Measurements from ENCODE around the gene DNAH1. TPM values are rescaled to one million over a fixed set of nuclear protein-coding genes. Genes with fewer than 3 reads are reported as not detected.
A peak's percentile ranks its signal among the peaks of the same experiment; 100 is the strongest.

The DNAH1 gene
- total and polyA plus RNA-seq, 2 donors (not counting 1 experiment from before 2014, with no cell fraction given), result 47.2 to 59.2 TPM

- no peak overlapping the region for H3K27ac ChIP-seq (ENCODE audit: low read length in 2 of 2)
- H3K4me3 ChIP-seq (ENCODE audit: control extremely low read depth in 1 of 5, extremely low read depth in 1 of 5, insufficient read depth in 1 of 5, low read depth in 2 of 5, low read length in 4 of 5), result no peak overlapping the region
- POLR2A ChIA-PET, result no interaction called here
- WGBS (ENCODE audit: insufficient coverage), result 94% methylated on average over 12 of the region's 13 CpGs
- no peaks in the 10 kb centered on the region for H3K79me2 ChIP-seq (ENCODE audit: control insufficient read depth, insufficient read depth, low read length)
- H3K4me1 Mint-ChIP-seq, result peaks cover 25% of the 10 kb centered on the region
- CTCF ChIA-PET, result no interaction called here
- DNase-seq (no peak), ATAC-seq (ENCODE audit: low read depth) (no peak)
- no peak overlapping the region for H3K4me3 Mint-ChIP-seq
- H3K9me3 Mint-ChIP-seq (ENCODE audit: insufficient read depth), result no peaks in the 10 kb centered on the region
- TF ChIP-seq EZH2 (IDR thresholded peaks at IDR 0.05; ENCODE audit: borderline replicate concordance, insufficient read depth, low read depth, low read length, poor library complexity, severe bottlenecking), result no peak
- no peak for TF ChIP-seq CTCF (IDR thresholded peaks at IDR 0.05)
- no peak overlapping the region for H2AFZ ChIP-seq (ENCODE audit: insufficient read depth, low read depth, low read length, poor library complexity, severe bottlenecking)
- peaks cover 17 to 20% of the 10 kb centered on the region in 2 donors for H3K4me1 ChIP-seq (ENCODE audit: control insufficient read depth in 2 of 2, insufficient read depth in 2 of 2, low read length in 2 of 2)
- H3K27ac Mint-ChIP-seq, result peak overlapping the region; percentile 15
- H3K4me2 ChIP-seq (replicated peaks; ENCODE audit: low read depth, low read length, poor library complexity, severe bottlenecking), result no peak overlapping the region
- no peaks in the 10 kb centered on the region for H3K27me3 ChIP-seq (replicated peaks in 1 of 4; ENCODE audit: control extremely low read depth in 1 of 4, control insufficient read depth in 3 of 4, insufficient read depth in 4 of 4, low read length in 3 of 4)
- no peaks in the 10 kb centered on the region for H3K9me3 ChIP-seq (ENCODE audit: control extremely low read depth in 1 of 3, control insufficient read depth in 2 of 3, insufficient read depth in 1 of 3, low read length in 2 of 3)
- H3K9ac ChIP-seq (ENCODE audit: low read length), result no peak overlapping the region
- intact Hi-C loops (cut with micrococcal nuclease), result no loop called here
- H3K27me3 Mint-ChIP-seq, result no peaks in the 10 kb centered on the region
- H3K36me3 ChIP-seq (replicated peaks in 1 of 2; ENCODE audit: control extremely low read depth in 1 of 2, control insufficient read depth in 1 of 2, extremely low read depth in 1 of 2, insufficient read depth in 2 of 2, low read length in 1 of 2), result peaks cover 0 to 25% of the 10 kb centered on the region in 2 experiments
- H4K20me1 ChIP-seq (ENCODE audit: control insufficient read depth, insufficient read depth, low read length, poor library complexity, severe bottlenecking), result no peaks in the 10 kb centered on the region
Observed at GRCh38 chr3:52370531-52370930, 54.4 kb downstream of the DNAH1 start.

GRCh38 chr3:52372822-52373504, 56.8 kb downstream of the DNAH1 start:
- peaks cover 25% of the 10 kb centered on the region for H3K4me1 Mint-ChIP-seq
- intact Hi-C loops (cut with micrococcal nuclease), result loop anchor here (1.0 kb wide), 2 partner anchors 34 to 72 kb away; partner anchors contain the start of gene SEMA3G
- TF ChIP-seq EZH2 (IDR thresholded peaks at IDR 0.05; ENCODE audit: borderline replicate concordance, insufficient read depth, low read depth, low read length, poor library complexity, severe bottlenecking) (no peak), CTCF (IDR thresholded peaks at IDR 0.05) (no peak)
- H3K9me3 Mint-ChIP-seq (ENCODE audit: insufficient read depth), result no peaks in the 10 kb centered on the region
- peak; percentile 90 for ATAC-seq (ENCODE audit: low read depth)
- DNase-seq, result peak; percentile 82
- H3K9ac ChIP-seq (ENCODE audit: low read length), result peak overlapping the region; percentile 45
- H3K27ac ChIP-seq (ENCODE audit: low read length in 2 of 2), result peak overlapping the region; percentile 43 to 71
- H3K27me3 Mint-ChIP-seq, result no peaks in the 10 kb centered on the region
- H3K79me2 ChIP-seq (ENCODE audit: control insufficient read depth, insufficient read depth, low read length), result no peaks in the 10 kb centered on the region
- H3K4me2 ChIP-seq (replicated peaks; ENCODE audit: low read depth, low read length, poor library complexity, severe bottlenecking), result peak overlapping the region; percentile 77
- H3K4me3 Mint-ChIP-seq, result peak overlapping the region; percentile 80
- no peaks in the 10 kb centered on the region for H4K20me1 ChIP-seq (ENCODE audit: control insufficient read depth, insufficient read depth, low read length, poor library complexity, severe bottlenecking)
- H3K4me3 ChIP-seq (ENCODE audit: control extremely low read depth in 1 of 5, extremely low read depth in 1 of 5, insufficient read depth in 1 of 5, low read depth in 2 of 5, low read length in 4 of 5), result peak overlapping the region in 3 of 5 experiments; percentile 27 to 55 (median 33)
- peak overlapping the region; percentile 38 for H2AFZ ChIP-seq (ENCODE audit: insufficient read depth, low read depth, low read length, poor library complexity, severe bottlenecking)
- CTCF ChIA-PET, result interaction anchor here (0.5 to 1.7 kb wide), 3 partner anchors 34 to 153 kb away, joined by 3 to 9 read pairs (median 3); no protein-coding TSS in a partner anchor
- peaks cover 17 to 20% of the 10 kb centered on the region in 2 donors for H3K4me1 ChIP-seq (ENCODE audit: control insufficient read depth in 2 of 2, insufficient read depth in 2 of 2, low read length in 2 of 2)
- WGBS (ENCODE audit: insufficient coverage), result 30% methylated on average over 32 of the region's 40 CpGs
- peak overlapping the region; percentile 85 for H3K27ac Mint-ChIP-seq
- H3K27me3 ChIP-seq (replicated peaks in 1 of 4; ENCODE audit: control extremely low read depth in 1 of 4, control insufficient read depth in 3 of 4, insufficient read depth in 4 of 4, low read length in 3 of 4), result no peaks in the 10 kb centered on the region
- POLR2A ChIA-PET, result no interaction called here
- no peaks in the 10 kb centered on the region for H3K9me3 ChIP-seq (ENCODE audit: control extremely low read depth in 1 of 3, control insufficient read depth in 2 of 3, insufficient read depth in 1 of 3, low read length in 2 of 3)
- H3K36me3 ChIP-seq (replicated peaks in 1 of 2; ENCODE audit: control extremely low read depth in 1 of 2, control insufficient read depth in 1 of 2, extremely low read depth in 1 of 2, insufficient read depth in 2 of 2, low read length in 1 of 2), result peaks cover 0 to 16% of the 10 kb centered on the region in 2 experiments
